Keratinocyte (primary cell): ENCODE data around the gene UBA3. TPM values are rescaled to one million over a fixed set of nuclear protein-coding genes. Genes with fewer than 3 reads are reported as not detected.
A peak's percentile ranks its signal among the peaks of the same experiment; 100 is the strongest.

ENCODE experiments used
- DNase-seq: peaks from one replicate; pipeline ENCODE4 v3.0.0-alpha.2; 2011; ENCODE audit warnings: low read depth, missing footprints, low spot score
- FAIRE-seq: peaks from 2 replicates; lab custom pipeline; 2011; peaks lifted over from hg19 to GRCh38; lab: Jason Lieb, UNC
- H2AFZ ChIP-seq: 2 replicates; pipeline ENCODE4 v1.6.0; 2012; ENCODE audit warnings: low read length, control low read depth, inconsistent platforms; ENCODE audit not compliant: control insufficient read depth
- H3K27ac ChIP-seq: 2 replicates; pipeline ENCODE4 v1.5.1; 2011; ENCODE audit warnings: low read length; ENCODE audit not compliant: control insufficient read depth, insufficient read depth
- H3K27me3 ChIP-seq: 3 replicates; pipeline ENCODE4 v1.6.0; 2011; ENCODE audit warnings: low read length; ENCODE audit not compliant: control insufficient read depth, insufficient read depth; ENCODE audit errors: extremely low read depth
- H3K36me3 ChIP-seq, 2 experiments: 2 replicates in 1 of 2; 3 replicates in 1 of 2; pipeline ENCODE4 v1.5.1; 2011; ENCODE audit warnings: low read length in 2 of 2, mild to moderate bottlenecking in 1 of 2; ENCODE audit not compliant: control insufficient read depth in 2 of 2, insufficient read depth in 2 of 2; ENCODE audit errors: extremely low read depth in 1 of 2
- H3K4me1 ChIP-seq: 3 replicates; pipeline ENCODE4 v1.5.1; 2011; ENCODE audit warnings: low read length; ENCODE audit not compliant: control insufficient read depth, insufficient read depth; ENCODE audit errors: extremely low read depth
- H3K4me2 ChIP-seq: 3 replicates; pipeline ENCODE4 v1.6.0; 2011; ENCODE audit warnings: low read depth, low read length; ENCODE audit not compliant: control insufficient read depth, insufficient read depth; ENCODE audit errors: extremely low read depth
- H3K4me3 ChIP-seq, 3 experiments: fragments of 200-600 bp in 1 of 3; sonication (generic) in 1 of 3; 2 replicates in 2 of 3; 3 replicates in 1 of 3; pipeline ENCODE4 v1.5.1; 2011 to 2016; ENCODE audit warnings: low read length in 3 of 3, mild to moderate bottlenecking in 3 of 3, control low read depth in 2 of 3, inconsistent platforms in 1 of 3, low read depth in 1 of 3, mixed read lengths in 1 of 3, mixed run types in 1 of 3, moderate library complexity in 1 of 3; ENCODE audit not compliant: control insufficient read depth in 2 of 3, insufficient read depth in 2 of 3; ENCODE audit errors: extremely low read depth in 1 of 3
- H3K79me2 ChIP-seq: 2 replicates; pipeline ENCODE4 v1.6.0; 2012; ENCODE audit warnings: low read length; ENCODE audit not compliant: control insufficient read depth, insufficient read depth
- H3K9ac ChIP-seq: 3 replicates; pipeline ENCODE4 v1.6.0; 2011; ENCODE audit warnings: low read length; ENCODE audit not compliant: control insufficient read depth, insufficient read depth; ENCODE audit errors: extremely low read depth
- H3K9me1 ChIP-seq: 3 replicates; pipeline ENCODE4 v1.6.0; 2011; ENCODE audit warnings: low read length; ENCODE audit not compliant: control insufficient read depth, insufficient read depth; ENCODE audit errors: extremely low read depth
- H3K9me3 ChIP-seq: 2 replicates; pipeline ENCODE4 v1.5.1; 2012; ENCODE audit warnings: low read depth, low read length; ENCODE audit not compliant: control insufficient read depth
- H4K20me1 ChIP-seq: 3 replicates; pipeline ENCODE4 v1.6.0; 2011; ENCODE audit warnings: low read length; ENCODE audit not compliant: control insufficient read depth, insufficient read depth; ENCODE audit errors: extremely low read depth
- CTCF ChIP-seq, 3 experiments: IDR thresholded peaks in 1 of 3; conservative IDR thresholded peaks in 1 of 3; optimal IDR thresholded peaks in 1 of 3; 2 replicates in 2 of 3; 3 replicates in 1 of 3; pipeline versions ENCODE3 to v1.5.1; 2011; ENCODE audit warnings: low read length in 3 of 3, mild to moderate bottlenecking in 3 of 3, moderate library complexity in 2 of 3, control low read depth in 1 of 3, inconsistent platforms in 1 of 3; ENCODE audit not compliant: insufficient read depth in 2 of 3; ENCODE audit errors: extremely low read depth in 1 of 3
- EZH2 ChIP-seq: IDR thresholded peaks from one replicate; pipeline ENCODE4 v1.6.1; 2012; ENCODE audit warnings: inconsistent platforms, mild to moderate bottlenecking, low read length, moderate library complexity
- dilution Hi-C: fragments of 300-500 bp; cut with MboI; formaldehyde crosslinking; loops from one replicate; pipeline ENCODE4 v1.7.0; 2020; ENCODE audit warnings: low sequenced_read_pairs; ENCODE audit not compliant: extremely low pct_ligation_motif_present
- polyA plus RNA-seq, 5 experiments: library from polyadenylated mRNA; depleted of rRNA in 3 of 5; stranded (reverse) in 3 of 5; stranded (forward) in 1 of 5; unstranded in 1 of 5; fragments of >200 nt; gene quantifications; 1 replicate in 1 of 5; 2 replicates in 3 of 5; 3 replicates in 1 of 5; pipeline versions ENCODE4 v1.2.1 to v1.2.3, GENCODE V29; 2011 to 2012; ENCODE audit warnings: missing spikeins in 2 of 5, low read depth in 1 of 5, low replicate concordance in 1 of 5

The UBA3 gene
- polyA plus RNA-seq, 1 donor (not counting 4 experiments of a cell fraction or from before 2014, with no cell fraction given): 125 TPM

GRCh38 chr3:69087030-69087791 lies 7.0 kb upstream of the UBA3 start:
- Histone ChIP-seq H3K4me2 (peak overlapping the region; percentile 87), H2AFZ (no peak overlapping the region), H3K27me3 (no peaks in the 10 kb centered on the region), H3K9ac (peak overlapping the region; percentile 90), H3K27ac (peak overlapping the region; percentile 94), H3K9me1 (no peaks in the 10 kb centered on the region), H3K4me1 (peaks cover 84% of the 10 kb centered on the region), H3K9me3 (no peaks in the 10 kb centered on the region), H4K20me1 (no peaks in the 10 kb centered on the region), H3K79me2 (peaks cover 50% of the 10 kb centered on the region), H3K4me3 (peak overlapping the region; percentile 34 to 90 (median 74)), H3K36me3 (peaks cover 2 to 3% of the 10 kb centered on the region in 2 experiments)
- FAIRE-seq (no peak), DNase-seq (no peak)
- TF ChIP-seq EZH2: no peak
- TF ChIP-seq CTCF (optimal IDR thresholded peaks at IDR 0.05 in 1 of 3, IDR thresholded peaks at IDR 0.05 in 1 of 3, conservative IDR thresholded peaks at IDR 0.05 in 1 of 3; ENCODE audit: extremely low read depth in 1 of 3, insufficient read depth in 2 of 3, low read length in 3 of 3): no peak
- dilution Hi-C loops: no loop called here

GRCh38 chr3:69085833-69086722 lies 5.9 kb upstream of the UBA3 start:
- Histone ChIP-seq H3K36me3 (peaks cover 1 to 3% of the 10 kb centered on the region in 2 experiments), H3K27me3 (no peaks in the 10 kb centered on the region), H3K4me2 (peak overlapping the region; percentile 87), H3K4me3 (peak overlapping the region; percentile 74 to 94 (median 90)), H2AFZ (peak overlapping the region; percentile 35), H3K79me2 (peaks cover 38% of the 10 kb centered on the region), H3K9ac (peak overlapping the region; percentile 90), H3K27ac (peak overlapping the region; percentile 94), H3K4me1 (peaks cover 82% of the 10 kb centered on the region), H3K9me3 (no peaks in the 10 kb centered on the region), H4K20me1 (no peaks in the 10 kb centered on the region), H3K9me1 (no peaks in the 10 kb centered on the region)
- FAIRE-seq: peak; percentile 95
- DNase-seq: peak; percentile 80
- TF ChIP-seq EZH2 (no peak), CTCF (optimal IDR thresholded peaks at IDR 0.05 in 1 of 3, IDR thresholded peaks at IDR 0.05 in 1 of 3, conservative IDR thresholded peaks at IDR 0.05 in 1 of 3; ENCODE audit: extremely low read depth in 1 of 3, insufficient read depth in 2 of 3, low read length in 3 of 3) (no peak)
- dilution Hi-C loops: no loop called here
